Heart left ventricle (tissue), 16 donors: Measurements from ENCODE around the gene DDAH2. TPM values are rescaled to one million over a fixed set of nuclear protein-coding genes. Genes with fewer than 3 reads are reported as not detected.
"Not testable (repeated sequence)": the region's sequence is repeated elsewhere in the genome, so short reads cannot be mapped to it uniquely, and the experiment has no call there.

Experiments
- ATAC-seq, 4 donors: fragments of 200-7000 bp; cut with Tn5 transposase; one replicate each; pipeline ENCODE4 v1.9.1; 2020 to 2022; ENCODE audit warnings: moderate library complexity in 4 of 4, mild to moderate bottlenecking in 3 of 4, moderate number of reproducible peaks in 1 of 4
- DNase-seq, 5 donors: peaks; one replicate each; pipeline ENCODE4 v3.0.0-alpha.2; 2020
- H3K27ac ChIP-seq, 12 donors: fragments of 200-600 bp; sonication (generic) in 4 of 12; one replicate each; pipeline versions ENCODE4 v1.5.0 to v1.8.0; 2016 to 2022; ENCODE audit warnings: mild to moderate bottlenecking in 2 of 12
- H3K27me3 ChIP-seq, 9 donors: fragments of 200-600 bp; sonication (generic) in 2 of 9; one replicate each; pipeline versions ENCODE4 v1.5.1 to v1.8.0; 2016 to 2022; ENCODE audit warnings: mild to moderate bottlenecking in 3 of 9
- H3K36me3 ChIP-seq, 9 donors: fragments of 200-600 bp; sonication (generic) in 2 of 9; one replicate each; pipeline versions ENCODE4 v1.5.0 to v1.8.0; 2018 to 2022; ENCODE audit warnings: mild to moderate bottlenecking in 2 of 9
- H3K4me1 ChIP-seq, 12 donors: fragments of 200-600 bp; sonication (generic) in 4 of 12; one replicate each; pipeline versions ENCODE4 v1.5.0 to v1.8.0; 2016 to 2022; ENCODE audit warnings: mild to moderate bottlenecking in 3 of 12
- H3K4me3 ChIP-seq, 12 donors: fragments of 200-600 bp; sonication (generic) in 4 of 12; one replicate each; pipeline versions ENCODE4 v1.5.0 to v1.8.0; 2017 to 2022; ENCODE audit warnings: mild to moderate bottlenecking in 9 of 12, moderate library complexity in 4 of 12
- H3K9me3 ChIP-seq, 12 donors: fragments of 200-600 bp; sonication (generic) in 4 of 12; one replicate each; pipeline versions ENCODE4 v1.5.0 to v1.8.0; 2016 to 2022; ENCODE audit warnings: mild to moderate bottlenecking in 1 of 12
- POLR2A ChIP-seq, 2 donors: fragments of 450-650 bp; IDR thresholded peaks; one replicate each; pipeline ENCODE4 v1.6.1; 2017; ENCODE audit warnings: antibody characterized with exemption in 2 of 2, mild to moderate bottlenecking in 2 of 2, moderate library complexity in 2 of 2
- WGBS, 4 donors: extraction: QIAGEN DNeasy Blood & Tissue Kit in 2 of 4; methylation state at CpG; one replicate each; pipeline versions ENCODE4 v1.1.5 to v1.1.7; 2013 to 2018; 5-methylcytosine and 5-hydroxymethylcytosine counted together
- intact Hi-C, 10 donors: fragments of 100-400 bp; cut with DNase I; formaldehyde crosslinking; loops; one replicate each; pipeline versions ENCODE4 v1.11.1 to v1.14.2; 2022
- polyA plus RNA-seq, 2 donors: library from polyadenylated mRNA; stranded (reverse); fragments of 200-250 nt; gene quantifications; one replicate each; pipeline ENCODE4 v1.2.3, GENCODE V29; 2013
- total RNA-seq, 9 donors: library from RNA; depleted of rRNA in 2 of 9; stranded (reverse); fragments of >200 nt in 2 of 9; fragmentation: NEBNext Ultra II Directional in 3 of 9; extraction: Animal tissue kit (Norgen Biotek cat#: 25700) in 3 of 9; gene quantifications; one replicate each; pipeline versions ENCODE4 v1.1.0 to v1.2.4, GENCODE V29; 2016 to 2023
- TF ChIP-seq, protein P1 (sequence below), 12 donors: fragments of 200-600 bp; sonication (generic) in 4 of 12; IDR thresholded peaks; one replicate each; pipeline versions ENCODE4 v1.5.0 to v1.8.0; 2018 to 2022; ENCODE audit warnings: antibody characterized with exemption in 12 of 12, mild to moderate bottlenecking in 5 of 12
- donor health status: ischemic (EF 13 %, LVEDD 7.1; RV severe dilation, severe dysfunction).
- donor health status: healthy with polysubstance abuse.
- donor health status: DM: no; HTN: yes; CAD: no.
- donor health status: DM: no; HTN: no; CAD: no.
- donor health status: ischemic (EF 25% LVEDD 6.9; RV normal size, moderate dysfunction).
- donor health status: ischemic (EF 25% LVEDD 5.7; RV mildly dilated, moderate dysfunction).
- donor health status: healthy.
- donor health status: DM: yes; HTN: yes; CAD: no.
- donor health status: ischemic (EF 35%, LVEDD 5.7; RV mildly dilated, moderate dysfunction).
- donor health status: nonischemic (EF 11% LVEDD 7.7; RV severe dilation, severe dysfunction).
- donor health status: DM: yes; HTN: yes; CAD: no.
- donor health status: PGD.
- donor health status: ischemic (EF 29% LVEDD 5.4; RV normal size, mild dysfunction).
- donor health status: nonischemic (EF 23%, LVEDD 6.1; RV moderate dilation, normal function).

The DDAH2 gene
- total and polyA plus RNA-seq, 11 donors, result 42.3 to 80.5 (median 56.8) TPM

GRCh38 chr6:31710523-31711219 lies 18.4 kb downstream of the DDAH2 start:
- 53 to 63% (median 59%) methylated on average over 5 of the region's 5 CpGs for WGBS, 4 donors
- H3K4me1 ChIP-seq, result peaks cover 0 to 11% (median 0%) of the 10 kb centered on the region in 12 donors
- intact Hi-C loops, result no loop called here
- H3K9me3 ChIP-seq, result no peaks in the 10 kb centered on the region
- no peaks in the 10 kb centered on the region for H3K36me3 ChIP-seq
- no peak overlapping the region for H3K27ac ChIP-seq
- no peak for TF ChIP-seq POLR2A (IDR thresholded peaks at IDR 0.05)
- TF ChIP-seq, protein P1, sequence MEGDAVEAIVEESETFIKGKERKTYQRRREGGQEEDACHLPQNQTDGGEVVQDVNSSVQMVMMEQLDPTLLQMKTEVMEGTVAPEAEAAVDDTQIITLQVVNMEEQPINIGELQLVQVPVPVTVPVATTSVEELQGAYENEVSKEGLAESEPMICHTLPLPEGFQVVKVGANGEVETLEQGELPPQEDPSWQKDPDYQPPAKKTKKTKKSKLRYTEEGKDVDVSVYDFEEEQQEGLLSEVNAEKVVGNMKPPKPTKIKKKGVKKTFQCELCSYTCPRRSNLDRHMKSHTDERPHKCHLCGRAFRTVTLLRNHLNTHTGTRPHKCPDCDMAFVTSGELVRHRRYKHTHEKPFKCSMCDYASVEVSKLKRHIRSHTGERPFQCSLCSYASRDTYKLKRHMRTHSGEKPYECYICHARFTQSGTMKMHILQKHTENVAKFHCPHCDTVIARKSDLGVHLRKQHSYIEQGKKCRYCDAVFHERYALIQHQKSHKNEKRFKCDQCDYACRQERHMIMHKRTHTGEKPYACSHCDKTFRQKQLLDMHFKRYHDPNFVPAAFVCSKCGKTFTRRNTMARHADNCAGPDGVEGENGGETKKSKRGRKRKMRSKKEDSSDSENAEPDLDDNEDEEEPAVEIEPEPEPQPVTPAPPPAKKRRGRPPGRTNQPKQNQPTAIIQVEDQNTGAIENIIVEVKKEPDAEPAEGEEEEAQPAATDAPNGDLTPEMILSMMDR (IDR thresholded peaks at IDR 0.05), result no peak
- DNase-seq, result no peak
- no peaks in the 10 kb centered on the region for H3K27me3 ChIP-seq
- no peak overlapping the region for H3K4me3 ChIP-seq
- no peak for ATAC-seq

GRCh38 chr6:31709157-31709556 lies 19.9 kb downstream of the DDAH2 start:
- H3K27ac ChIP-seq, intact Hi-C loops, DNase-seq, ATAC-seq, H3K27me3 ChIP-seq, H3K4me3 ChIP-seq, H3K36me3 ChIP-seq, H3K9me3 ChIP-seq: not testable (repeated sequence)
- H3K4me1 ChIP-seq, result peaks cover 0 to 11% (median 0%) of the 10 kb centered on the region in 12 donors
- WGBS, 4 donors, result 90 to 93% (median 91%) methylated on average over 11 of the region's 11 CpGs

DNA sequence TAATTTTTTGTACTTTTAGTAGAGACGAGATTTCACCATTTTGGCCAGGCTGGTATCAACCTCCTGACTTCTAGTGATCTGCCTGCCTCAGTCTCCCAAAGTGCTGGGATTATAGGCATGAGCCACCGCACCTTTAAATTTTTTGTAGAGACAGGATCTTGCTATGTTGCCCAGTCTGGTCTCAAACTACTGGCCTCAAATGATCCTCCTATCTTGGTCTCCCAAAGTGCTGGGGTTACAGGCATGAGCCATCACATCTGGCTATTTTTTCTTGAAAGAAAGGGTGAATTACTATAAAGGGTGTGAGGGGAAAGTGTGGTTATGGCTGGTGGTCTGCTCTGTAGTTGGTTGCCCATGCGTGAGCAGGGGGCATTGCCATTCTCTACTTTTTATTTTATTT lies 20.9 kb downstream of the DDAH2 start:
- DNase-seq (no peak), ATAC-seq (no peak)
- WGBS, 4 donors, result 96 to 98% (median 97%) methylated on average over 3 of the region's 3 CpGs
- no peak overlapping the region for H3K4me3 ChIP-seq
- no peaks in the 10 kb centered on the region for H3K9me3 ChIP-seq
- intact Hi-C loops, result no loop called here
- H3K27me3 ChIP-seq, result no peaks in the 10 kb centered on the region
- TF ChIP-seq POLR2A (IDR thresholded peaks at IDR 0.05), result no peak
- TF ChIP-seq, protein P1 (IDR thresholded peaks at IDR 0.05), result no peak
- no peaks in the 10 kb centered on the region for H3K36me3 ChIP-seq
- H3K27ac ChIP-seq, result no peak overlapping the region
- peaks cover 0 to 16% (median 5%) of the 10 kb centered on the region in 12 donors for H3K4me1 ChIP-seq

- H3K4me1 ChIP-seq, result peaks cover 0 to 16% (median 5%) of the 10 kb centered on the region in 12 donors
- WGBS, 4 donors, result 86 to 100% (median 92%) methylated on average over 2 to 10 of the region's 10 CpGs
- intact Hi-C loops, result no loop called here
Measured at GRCh38 chr6:31707701-31708100, 21.4 kb downstream of the DDAH2 start.

More at GRCh38 chr6:31707701-31708100, 21.4 kb downstream of the DDAH2 start:
- Histone ChIP-seq H3K36me3 (no peaks in the 10 kb centered on the region), H3K4me3 (no peak overlapping the region), H3K27ac (no peak overlapping the region), H3K27me3 (no peaks in the 10 kb centered on the region), H3K9me3 (no peaks in the 10 kb centered on the region)
- DNase-seq (peak in 1 of 5 donors; percentile 9), ATAC-seq (no peak)
- no peak for TF ChIP-seq POLR2A (IDR thresholded peaks at IDR 0.05)
- TF ChIP-seq, protein P1 (IDR thresholded peaks at IDR 0.05), result no peak
